Neural cell (in vitro differentiated cells): ENCODE results near the gene RIOK1.

Source experiments
- EP300 ChIP-seq: fragments of 450-650 bp; conservative IDR thresholded peaks from 2 replicates; pipeline ENCODE4 v1.6.1; 2014; ENCODE audit warnings: antibody characterized with exemption, mild to moderate bottlenecking, moderate library complexity; ENCODE audit not compliant: poor library complexity, severe bottlenecking
- EZH2 ChIP-seq: fragments of 200-600, 300-800 bp; shearing (Covaris generic), sonication (generic); IDR thresholded peaks from 2 replicates; pipeline ENCODE4 v1.6.1; 2014; ENCODE audit warnings: antibody characterized with exemption, low read length, borderline replicate concordance, mild to moderate bottlenecking; ENCODE audit not compliant: insufficient read depth, poor library complexity, severe bottlenecking
- RAD21 ChIP-seq: fragments of 450-650 bp; conservative IDR thresholded peaks from 2 replicates; pipeline ENCODE4 v1.6.1; 2014; ENCODE audit warnings: antibody characterized with exemption, mild to moderate bottlenecking, moderate library complexity
- TF ChIP-seq, protein P1 (sequence below): fragments of 450-650 bp; IDR thresholded peaks from 2 replicates; pipeline ENCODE4 v1.5.1; 2014; ENCODE audit warnings: antibody characterized with exemption, mild to moderate bottlenecking, moderate library complexity; ENCODE audit not compliant: poor library complexity, severe bottlenecking

DNA sequence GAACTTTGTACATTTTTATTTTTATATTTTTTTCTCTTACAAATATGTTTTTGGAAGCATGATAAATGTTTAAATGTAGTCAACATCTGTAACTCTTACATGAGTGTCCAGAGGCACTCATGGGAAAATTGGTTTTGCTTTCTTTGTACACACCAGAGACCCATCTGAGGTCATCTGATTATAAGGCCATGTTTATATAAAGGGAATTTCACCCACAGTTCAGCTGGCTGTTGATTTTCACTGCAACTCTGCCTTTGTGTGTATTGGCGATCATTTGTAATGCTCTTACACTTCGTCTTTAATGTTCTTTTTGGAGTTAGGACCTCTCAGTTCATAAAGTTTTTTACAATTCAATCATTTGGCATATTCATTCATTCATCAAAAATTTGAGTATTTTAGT is 28.1 kb downstream of the RIOK1 start:
- TF ChIP-seq, protein P1, sequence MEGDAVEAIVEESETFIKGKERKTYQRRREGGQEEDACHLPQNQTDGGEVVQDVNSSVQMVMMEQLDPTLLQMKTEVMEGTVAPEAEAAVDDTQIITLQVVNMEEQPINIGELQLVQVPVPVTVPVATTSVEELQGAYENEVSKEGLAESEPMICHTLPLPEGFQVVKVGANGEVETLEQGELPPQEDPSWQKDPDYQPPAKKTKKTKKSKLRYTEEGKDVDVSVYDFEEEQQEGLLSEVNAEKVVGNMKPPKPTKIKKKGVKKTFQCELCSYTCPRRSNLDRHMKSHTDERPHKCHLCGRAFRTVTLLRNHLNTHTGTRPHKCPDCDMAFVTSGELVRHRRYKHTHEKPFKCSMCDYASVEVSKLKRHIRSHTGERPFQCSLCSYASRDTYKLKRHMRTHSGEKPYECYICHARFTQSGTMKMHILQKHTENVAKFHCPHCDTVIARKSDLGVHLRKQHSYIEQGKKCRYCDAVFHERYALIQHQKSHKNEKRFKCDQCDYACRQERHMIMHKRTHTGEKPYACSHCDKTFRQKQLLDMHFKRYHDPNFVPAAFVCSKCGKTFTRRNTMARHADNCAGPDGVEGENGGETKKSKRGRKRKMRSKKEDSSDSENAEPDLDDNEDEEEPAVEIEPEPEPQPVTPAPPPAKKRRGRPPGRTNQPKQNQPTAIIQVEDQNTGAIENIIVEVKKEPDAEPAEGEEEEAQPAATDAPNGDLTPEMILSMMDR, result no peak
- TF ChIP-seq EP300 (no peak), RAD21 (no peak), EZH2 (no peak)
